HG03521 (cell line): ENCODE data around the gene TRMT2A.

ENCODE experiments used
- ATAC-seq: cut with Tn5 transposase; IDR thresholded peaks from one replicate; pipeline ENCODE4 v1.9.1; 2021; ENCODE audit warnings: mild to moderate bottlenecking, moderate library complexity; ENCODE audit not compliant: unreplicated experiment

Gene TRMT2A

DNA sequence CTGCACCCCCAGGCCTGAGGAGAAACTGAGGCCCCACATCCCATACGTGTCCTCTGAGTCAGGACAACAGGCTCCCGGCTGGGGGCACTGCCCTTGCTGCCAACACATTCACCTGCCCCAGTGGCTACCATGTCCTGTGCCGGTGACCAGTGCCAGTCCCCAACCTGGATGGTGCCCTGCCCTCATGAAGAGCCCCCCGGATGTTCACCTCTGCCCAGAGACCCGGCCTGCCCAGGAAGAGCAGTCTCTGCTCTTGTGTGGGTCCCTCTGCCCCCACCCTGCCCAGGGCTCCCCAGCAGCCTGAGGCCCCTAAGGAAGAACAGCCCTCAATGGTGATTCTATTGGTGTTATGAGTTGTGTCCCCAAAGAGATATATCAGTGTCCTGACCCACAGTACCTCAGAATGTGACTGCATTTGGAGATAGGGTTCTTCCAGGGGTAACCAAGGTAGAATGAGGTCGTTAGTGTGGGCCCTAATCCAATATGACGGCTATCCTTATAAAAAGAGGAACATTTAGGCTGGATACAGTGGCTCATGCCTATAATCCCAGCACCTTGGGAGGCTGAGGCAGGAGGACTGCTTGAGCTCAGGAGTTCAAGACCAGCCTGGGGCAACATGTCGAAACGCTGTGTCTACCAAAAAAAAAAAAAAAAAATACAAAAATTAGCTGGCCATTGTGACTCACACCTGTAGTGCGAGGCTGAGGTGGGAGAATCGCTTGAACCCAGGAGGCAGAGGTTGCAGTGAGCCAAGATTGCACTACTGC lies 50.2 kb downstream of the TRMT2A start:
- ATAC-seq, result no peak

- ATAC-seq, result no peak
These were observed 51.0 kb downstream of the TRMT2A start for GRCh38 chr22:20065896-20066616.

GRCh38 chr22:20064545-20065262 lies 52.3 kb downstream of the TRMT2A start:
- no peak for ATAC-seq

DNA sequence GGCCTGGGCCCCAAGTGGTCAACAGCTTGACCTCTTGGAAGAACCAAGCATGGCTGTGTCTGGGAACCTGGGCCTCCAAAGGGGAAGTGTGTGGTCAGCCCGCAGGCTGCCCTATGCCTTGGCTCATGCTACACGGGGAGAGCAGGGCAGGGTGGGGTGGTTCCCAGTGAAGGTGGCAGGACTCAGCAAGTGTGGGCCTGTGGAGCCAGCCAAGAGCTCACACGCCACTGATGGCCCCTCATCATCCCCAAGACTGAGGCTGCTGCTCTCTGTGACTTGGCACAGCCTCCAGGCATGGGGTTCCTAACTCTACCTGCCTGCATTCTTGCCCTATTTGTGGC lies 52.9 kb downstream of the TRMT2A start:
- no peak for ATAC-seq

DNA sequence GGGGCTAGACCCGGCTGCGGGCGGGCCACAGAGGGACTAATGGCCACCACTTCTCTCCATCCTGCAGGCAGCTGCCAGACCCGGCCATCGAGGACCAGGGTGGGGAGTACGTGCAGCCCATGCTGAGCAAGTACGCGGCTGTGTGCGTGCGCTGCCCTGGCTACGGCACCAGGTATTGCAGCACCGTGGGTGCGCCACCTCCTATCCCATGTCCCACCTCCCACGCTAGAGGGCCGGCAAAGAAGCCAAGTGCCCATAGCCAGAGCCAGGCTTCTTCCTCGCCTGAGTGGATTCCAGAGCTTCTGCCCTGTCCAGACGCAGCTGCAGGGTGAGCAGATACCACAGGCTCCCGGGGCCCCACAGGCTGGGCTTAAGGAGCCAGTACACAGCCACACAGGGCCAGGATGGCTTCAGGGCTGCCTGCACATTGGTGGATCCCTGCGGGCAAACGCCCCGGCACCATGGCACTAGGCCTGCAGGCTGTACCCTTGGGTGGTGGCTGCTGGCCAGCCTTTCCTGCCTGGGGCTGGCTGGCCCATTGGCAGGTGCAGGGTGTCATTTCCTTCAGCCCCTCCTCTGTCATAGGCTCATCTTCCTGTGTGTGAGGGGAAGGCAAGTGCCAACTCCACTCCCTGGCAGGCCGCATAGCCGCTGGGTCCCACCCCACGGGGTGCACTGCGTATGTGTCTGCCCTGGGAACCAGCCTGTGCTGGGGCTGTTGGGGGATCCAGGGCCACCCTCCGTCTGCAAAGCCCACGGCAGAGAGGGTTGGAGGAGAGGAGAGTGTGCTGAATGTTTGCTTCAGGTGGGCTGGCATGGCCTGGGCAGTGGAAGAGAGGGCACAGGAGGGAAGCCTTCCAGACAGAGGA lies 53.5 kb downstream of the TRMT2A start:
- ATAC-seq, result no peak

- ATAC-seq, result no peak
These were observed 54.3 kb downstream of the TRMT2A start for GRCh38 chr22:20062766-20063083.

GRCh38 chr22:20062043-20062765 lies 54.8 kb downstream of the TRMT2A start:
- ATAC-seq, result no peak
